Ovary (tissue), 9 donors: ENCODE results near the gene STK24. TPM values are rescaled to one million over a fixed set of nuclear protein-coding genes. Genes with fewer than 3 reads are reported as not detected.

Experiments used
- DNase-seq, 5 donors: peaks; one replicate each; pipeline ENCODE4 v3.0.0-alpha.2; 2019 to 2020
- H3K27ac ChIP-seq, 2 donors: fragments of 200-600 bp; one replicate each; pipeline versions ENCODE4 v1.5.1 to v1.8.0; 2019 to 2022
- H3K27me3 ChIP-seq: fragments of 200-600 bp; one replicate; pipeline ENCODE4 v1.8.0; 2022
- H3K36me3 ChIP-seq: fragments of 200-600 bp; sonication (generic); one replicate; pipeline ENCODE4 v1.5.1; 2019
- H3K4me1 ChIP-seq: one replicate; pipeline ENCODE4 v1.8.1; 2013; ENCODE audit warnings: mild to moderate bottlenecking, moderate library complexity; ENCODE audit not compliant: insufficient read depth
- H3K4me3 ChIP-seq: fragments of 200-600 bp; sonication (generic); one replicate; pipeline ENCODE4 v1.5.1; 2017
- H3K9me3 ChIP-seq, 2 donors: fragments of 200-600 bp in 1 of 2; sonication (generic) in 1 of 2; one replicate each; pipeline versions ENCODE4 v1.5.1 to v1.8.1; 2013 to 2019; ENCODE audit warnings: mild to moderate bottlenecking in 1 of 2, moderate library complexity in 1 of 2
- CTCF ChIP-seq, 3 donors: fragments of 450-650 bp in 2 of 3; fragments of 200-600 bp in 1 of 3; IDR thresholded peaks; one replicate each; pipeline versions ENCODE4 v1.5.1 to v1.8.0; 2016 to 2022; ENCODE audit warnings: antibody characterized with exemption in 3 of 3, mild to moderate bottlenecking in 1 of 3
- EP300 ChIP-seq: sonication (generic); formaldehyde crosslinking; IDR thresholded peaks from one replicate; pipeline ENCODE4 v1.6.1; 2017; ENCODE audit warnings: antibody characterized with exemption
- POLR2A ChIP-seq: fragments of 450-650 bp; IDR thresholded peaks from one replicate; pipeline ENCODE4 v1.6.1; 2017; ENCODE audit warnings: antibody characterized with exemption, mild to moderate bottlenecking, moderate library complexity
- WGBS, 3 donors: extraction: QIAGEN DNeasy Blood & Tissue Kit in 1 of 3; methylation state at CpG; one replicate each; pipeline versions ENCODE4 v1.1.5 to v1.1.7; 2013 to 2017; 5-methylcytosine and 5-hydroxymethylcytosine counted together
- intact Hi-C, 4 donors: fragments of 100-400 bp; cut with DNase I; formaldehyde crosslinking; loops; one replicate each; pipeline versions ENCODE4 v1.11.0 to v1.15.1; 2022 to 2023
- polyA plus RNA-seq, 2 donors: library from polyadenylated mRNA; stranded (reverse); fragments of 200-250 nt in 1 of 2; fragments of 350-450 nt in 1 of 2; fragmentation: Illumina TruSeq in 1 of 2; extraction: RNeasy Lipid Tissue Mini Kit (QIAGEN cat#74804) in 1 of 2; gene quantifications; one replicate each; pipeline ENCODE4 v1.2.3, GENCODE V29; 2013 to 2014
- total RNA-seq, 7 donors: library from RNA; depleted of rRNA in 2 of 7; stranded (reverse); fragments of >200 nt in 2 of 7; fragmentation: NEBNext Ultra II Directional in 3 of 7; extraction: Animal tissue kit (Norgen Biotek cat#: 25700) in 3 of 7; gene quantifications; one replicate each; pipeline versions ENCODE4 v1.1.0 to v1.2.4, GENCODE V29; 2016 to 2023
- donor health status: DM: no; HTN: no; CAD: no; lungs with moderate emphysema.
- donor health status: DM: no; HTN: no; CAD: no.
- donor health status: Bipolar disorder and iron deficiency.
- donor health status: DM: yes; HTN: yes; CAD: no.
- donor health status: DM: no; HTN: no; CAD: no.
- donor health status: DM: yes; HTN: yes; CAD: no.

Gene STK24
- total and polyA plus RNA-seq, 9 donors = 34.0 to 153 (median 60.6) TPM

- TF ChIP-seq CTCF (IDR thresholded peaks at IDR 0.05) = no peak
- TF ChIP-seq POLR2A = no peak
- TF ChIP-seq EP300 = no peak
- no peak for DNase-seq
- Histone ChIP-seq H3K4me3 (no peak overlapping the region), H3K27me3 (no peaks in the 10 kb centered on the region), H3K4me1 (peaks cover 25% of the 10 kb centered on the region), H3K36me3 (no peaks in the 10 kb centered on the region), H3K9me3 (no peaks in the 10 kb centered on the region), H3K27ac (no peak overlapping the region)
- WGBS, 3 donors = 82 to 92% (median 91%) methylated on average over 5 of the region's 5 CpGs
- intact Hi-C loops = loop anchor here in 2 of 4 donors (10.0 kb wide), 1 partner anchor 88 kb away; the partner anchor contains the start of gene STK24 (in 2 of the 2)
Measured at GRCh38 chr13:98487016-98487415, 89.9 kb downstream of the STK24 start.

GRCh38 chr13:98486412-98486811, 90.5 kb downstream of the STK24 start:
- no peak overlapping the region for H3K27ac ChIP-seq
- H3K4me3 ChIP-seq = no peak overlapping the region
- H3K9me3 ChIP-seq = no peaks in the 10 kb centered on the region
- 94 to 97% (median 94%) methylated on average over 8 of the region's 8 CpGs for whole genome bisulfite sequencing, 3 donors
- DNase-seq = no peak
- no peaks in the 10 kb centered on the region for H3K36me3 ChIP-seq
- no peak for TF ChIP-seq EP300
- TF ChIP-seq CTCF (IDR thresholded peaks at IDR 0.05) = no peak
- TF ChIP-seq POLR2A = no peak
- intact Hi-C loops = loop anchor here in 2 of 4 donors (10.0 kb wide), 1 partner anchor 88 kb away; the partner anchor contains the start of gene STK24 (in 2 of the 2)
- H3K4me1 ChIP-seq = peaks cover 28% of the 10 kb centered on the region
- no peaks in the 10 kb centered on the region for H3K27me3 ChIP-seq

- intact Hi-C loops = loop anchor here in 2 of 4 donors (10.0 kb wide), 1 partner anchor 89 kb away; the partner anchor contains the start of gene STK24 (in 2 of the 2)
- Histone ChIP-seq H3K27me3 (no peaks in the 10 kb centered on the region), H3K36me3 (no peaks in the 10 kb centered on the region), H3K4me1 (peaks cover 29% of the 10 kb centered on the region), H3K9me3 (no peaks in the 10 kb centered on the region), H3K4me3 (no peak overlapping the region), H3K27ac (peak overlapping the region in 1 of 2 donors; percentile 60)
- TF ChIP-seq POLR2A (no peak), EP300 (no peak), CTCF (IDR thresholded peaks at IDR 0.05) (no peak)
- 94 to 95% (median 94%) methylated on average over 11 of the region's 11 CpGs for whole genome bisulfite sequencing, 3 donors
- DNase-seq = no peak
Measured at GRCh38 chr13:98485561-98485960, 91.3 kb downstream of the STK24 start.

GRCh38 chr13:98484289-98485219, 92.4 kb downstream of the STK24 start:
- no peak for TF ChIP-seq CTCF (IDR thresholded peaks at IDR 0.05)
- Histone ChIP-seq H3K4me1 (peaks cover 29% of the 10 kb centered on the region), H3K9me3 (no peaks in the 10 kb centered on the region), H3K4me3 (no peak overlapping the region), H3K27me3 (no peaks in the 10 kb centered on the region), H3K36me3 (no peaks in the 10 kb centered on the region), H3K27ac (peak overlapping the region in 1 of 2 donors; percentile 60)
- peak in 4 of 5 donors; percentile 48 to 64 (median 53) for DNase-seq
- intact Hi-C loops = loop anchor here in 2 of 4 donors (10.0 kb wide), 1 partner anchor 90 kb away; the partner anchor contains the start of gene STK24 (in 2 of the 2)
- WGBS, 3 donors = 29 to 33% (median 33%) methylated on average over 21 of the region's 21 CpGs
